ENCODE measurements around the gene TENM4.

TENM4 gene

DNA sequence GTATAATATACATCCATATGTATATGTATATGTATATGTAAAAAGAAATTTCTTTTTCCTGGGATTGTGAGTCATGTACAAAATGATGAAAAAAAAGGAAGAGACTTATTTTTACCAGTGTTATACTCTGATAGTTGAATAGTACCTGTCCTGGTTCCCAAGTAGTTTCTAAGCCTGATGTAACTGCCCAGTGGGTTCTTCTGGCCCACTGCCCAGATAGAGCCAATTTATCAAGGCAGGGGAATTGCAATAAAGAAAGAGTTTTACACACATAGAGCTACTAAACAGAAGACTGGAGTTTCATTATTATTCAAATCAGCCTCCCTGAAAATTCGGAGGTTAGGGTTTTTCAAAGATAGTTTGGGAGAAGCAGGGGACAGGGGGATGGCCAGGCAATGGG lies 837.0 kb downstream of the TENM4 start:
- intact Hi-C loops (cut with DNase I; ENCODE audit: low total_unique reads), result no loop called here
- Histone ChIP-seq H3K27ac (no peak overlapping the region), H3K27me3 (peaks cover 0 to 17% of the 10 kb centered on the region in 2 donors), H3K4me1 (no peaks in the 10 kb centered on the region), H3K9me3 (peaks cover 0 to 3% (median 0%) of the 10 kb centered on the region in 3 donors), H3K4me3 (no peak overlapping the region), H3K36me3 (no peaks in the 10 kb centered on the region)
- TF ChIP-seq, protein P1, sequence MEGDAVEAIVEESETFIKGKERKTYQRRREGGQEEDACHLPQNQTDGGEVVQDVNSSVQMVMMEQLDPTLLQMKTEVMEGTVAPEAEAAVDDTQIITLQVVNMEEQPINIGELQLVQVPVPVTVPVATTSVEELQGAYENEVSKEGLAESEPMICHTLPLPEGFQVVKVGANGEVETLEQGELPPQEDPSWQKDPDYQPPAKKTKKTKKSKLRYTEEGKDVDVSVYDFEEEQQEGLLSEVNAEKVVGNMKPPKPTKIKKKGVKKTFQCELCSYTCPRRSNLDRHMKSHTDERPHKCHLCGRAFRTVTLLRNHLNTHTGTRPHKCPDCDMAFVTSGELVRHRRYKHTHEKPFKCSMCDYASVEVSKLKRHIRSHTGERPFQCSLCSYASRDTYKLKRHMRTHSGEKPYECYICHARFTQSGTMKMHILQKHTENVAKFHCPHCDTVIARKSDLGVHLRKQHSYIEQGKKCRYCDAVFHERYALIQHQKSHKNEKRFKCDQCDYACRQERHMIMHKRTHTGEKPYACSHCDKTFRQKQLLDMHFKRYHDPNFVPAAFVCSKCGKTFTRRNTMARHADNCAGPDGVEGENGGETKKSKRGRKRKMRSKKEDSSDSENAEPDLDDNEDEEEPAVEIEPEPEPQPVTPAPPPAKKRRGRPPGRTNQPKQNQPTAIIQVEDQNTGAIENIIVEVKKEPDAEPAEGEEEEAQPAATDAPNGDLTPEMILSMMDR (IDR thresholded peaks at IDR 0.05), result no peak
- no peak for DNase-seq
